ENCODE data around the gene SPINT4.
"Not testable (repeated sequence)": the region's sequence is repeated elsewhere in the genome, so short reads cannot be mapped to it uniquely, and the experiment has no call there.

SPINT4 gene

DNA sequence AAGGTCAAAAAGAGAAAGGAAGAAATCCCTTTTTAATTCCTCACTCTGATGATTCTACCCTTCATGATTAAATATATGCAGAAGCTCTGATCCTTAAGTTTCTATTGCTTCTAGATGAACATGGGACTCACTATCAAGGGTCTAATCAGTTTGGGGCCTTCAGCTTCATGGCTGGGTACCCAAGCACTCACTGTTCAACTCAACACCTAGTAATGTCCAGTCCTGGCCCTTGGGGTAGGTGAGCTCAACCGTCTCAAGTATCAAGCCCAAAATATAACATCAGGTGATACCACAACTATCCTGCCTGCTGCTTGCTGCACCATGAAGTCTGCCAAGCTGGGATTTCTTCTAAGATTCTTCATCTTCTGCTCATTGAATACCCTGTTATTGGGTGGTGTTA lies at the start of gene SPINT4:
Gene SPINT4 (plus strand): TSS at position 301 of the 400 bp plus-strand sequence. CDS start 21 bp downstream, at position 322.
- no peak for DNase-seq (ENCODE audit: low read depth in 2 of 2)

DNA sequence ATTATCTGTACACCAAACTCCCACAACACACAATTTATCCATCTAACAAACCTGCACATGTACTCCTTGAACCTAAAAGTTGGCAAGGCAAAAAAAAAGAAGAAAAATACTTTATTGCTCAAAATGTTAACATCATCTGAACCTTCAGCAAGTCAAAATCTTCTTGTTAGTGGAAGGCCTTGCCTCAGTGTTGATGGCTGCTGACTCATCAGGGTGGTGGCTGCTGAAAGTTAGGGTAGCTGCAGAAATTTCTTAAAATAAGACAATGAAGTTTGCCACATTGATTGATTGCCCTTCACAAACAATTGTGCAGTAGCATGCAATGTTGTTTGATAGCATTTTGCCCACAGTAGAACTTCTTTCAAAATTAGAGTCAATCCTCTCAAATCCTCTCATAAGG lies 49.4 kb upstream of the SPINT4 start:
- DNase-seq (ENCODE audit: low read depth in 2 of 2): no peak

DNA sequence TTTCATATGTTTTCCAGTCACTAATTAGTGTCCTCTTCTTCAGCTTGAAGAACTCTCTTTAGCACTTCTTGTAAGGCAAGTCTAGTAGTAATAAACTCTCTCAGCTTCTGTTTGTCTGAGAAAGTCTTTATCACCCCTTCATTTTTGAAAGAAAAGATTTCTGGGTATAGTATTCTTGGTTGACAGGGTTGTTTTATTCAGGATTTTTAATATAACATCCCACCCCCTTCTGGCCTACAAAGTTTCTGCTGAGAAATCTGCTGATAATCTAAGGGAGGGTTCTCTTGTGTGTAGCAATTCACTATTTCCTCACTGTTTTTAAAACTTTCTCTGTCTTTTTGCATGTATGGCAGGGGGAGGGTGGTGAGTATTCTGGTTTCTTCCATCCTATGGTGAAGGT lies 42.5 kb upstream of the SPINT4 start:
- DNase-seq (ENCODE audit: low read depth in 2 of 2): no peak

DNA sequence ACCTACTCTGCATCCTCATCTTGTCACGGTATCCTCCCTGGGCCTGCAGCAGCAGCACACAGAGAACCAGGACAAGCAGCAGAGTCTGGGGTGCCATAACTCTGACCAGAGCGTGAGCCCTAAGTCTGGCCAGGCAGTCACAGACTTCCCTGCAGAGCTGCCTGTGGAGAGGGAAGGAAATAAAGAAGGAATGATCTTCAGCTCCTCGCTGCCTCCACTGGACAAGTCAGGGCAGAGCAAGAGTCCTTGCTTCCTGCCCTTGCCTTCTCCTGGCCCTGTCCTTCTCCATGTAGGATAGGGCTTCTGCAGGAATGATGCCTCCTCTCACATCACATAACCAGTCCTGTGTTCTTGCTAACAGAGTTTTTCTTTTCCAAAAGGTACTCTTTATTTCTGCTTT lies 36.3 kb upstream of the SPINT4 start:
- no peak for DNase-seq (ENCODE audit: low read depth in 2 of 2)

DNA sequence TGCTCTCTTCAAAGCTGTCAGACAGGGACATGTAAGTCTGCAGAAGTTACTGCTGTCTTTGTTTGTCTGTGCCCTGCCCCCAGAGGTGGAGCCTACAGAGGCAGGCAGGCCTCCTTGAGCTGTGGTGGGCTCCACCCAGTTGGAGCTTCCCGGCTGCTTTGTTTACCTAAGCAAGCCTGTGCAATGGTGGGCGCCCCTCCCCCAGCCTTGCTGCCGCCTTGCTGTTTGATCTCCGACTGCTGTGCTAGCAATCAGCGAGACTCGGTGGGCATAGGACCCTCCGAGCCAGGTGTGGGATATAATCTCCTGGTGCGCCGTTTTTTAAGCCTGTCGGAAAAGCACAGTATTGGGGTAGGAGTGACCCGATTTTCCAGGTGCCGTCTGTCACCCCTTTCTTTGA lies 28.8 kb upstream of the SPINT4 start:
- DNase-seq (ENCODE audit: low read depth in 2 of 2): not testable (repeated sequence)

DNA sequence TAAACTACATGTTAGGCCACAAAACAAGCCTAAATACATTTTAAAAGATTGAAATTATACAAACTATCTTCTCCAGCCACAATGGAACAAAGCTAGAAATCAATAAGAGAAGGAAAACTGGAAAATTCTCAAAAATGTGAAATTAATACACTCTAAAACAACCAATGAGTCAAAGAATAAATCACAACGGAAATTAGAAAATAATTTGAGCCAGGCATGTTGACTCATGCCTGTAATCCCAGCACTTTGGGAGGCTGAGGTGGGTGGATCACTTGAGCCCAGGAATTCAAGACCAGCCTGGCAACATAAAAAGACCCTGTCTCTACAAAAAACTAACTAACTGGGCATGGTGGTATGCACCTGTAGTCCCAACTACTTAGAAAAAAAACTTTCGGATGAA lies 26.7 kb upstream of the SPINT4 start:
- DNase-seq (ENCODE audit: low read depth in 2 of 2): no peak

DNA sequence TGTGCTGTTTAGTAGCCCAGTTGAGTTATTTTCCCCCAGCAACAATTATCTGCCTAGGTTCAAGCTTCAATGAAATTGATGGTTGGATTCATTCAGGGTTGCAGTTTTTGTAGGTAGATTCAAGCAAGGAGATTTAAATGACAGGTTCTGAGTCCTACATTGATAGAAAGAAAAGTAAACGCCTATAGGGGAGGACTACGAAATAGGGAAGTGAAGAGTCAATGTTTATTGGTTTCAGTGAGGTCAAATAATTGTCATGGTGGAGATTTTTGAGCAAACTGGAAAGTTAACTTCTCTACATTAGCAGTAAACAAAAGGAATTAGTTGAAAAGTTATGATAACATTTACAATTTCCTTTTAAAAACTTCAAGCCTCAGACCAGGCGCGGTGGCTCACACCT lies 21.0 kb upstream of the SPINT4 start:
- DNase-seq (ENCODE audit: low read depth in 2 of 2): no peak

DNA sequence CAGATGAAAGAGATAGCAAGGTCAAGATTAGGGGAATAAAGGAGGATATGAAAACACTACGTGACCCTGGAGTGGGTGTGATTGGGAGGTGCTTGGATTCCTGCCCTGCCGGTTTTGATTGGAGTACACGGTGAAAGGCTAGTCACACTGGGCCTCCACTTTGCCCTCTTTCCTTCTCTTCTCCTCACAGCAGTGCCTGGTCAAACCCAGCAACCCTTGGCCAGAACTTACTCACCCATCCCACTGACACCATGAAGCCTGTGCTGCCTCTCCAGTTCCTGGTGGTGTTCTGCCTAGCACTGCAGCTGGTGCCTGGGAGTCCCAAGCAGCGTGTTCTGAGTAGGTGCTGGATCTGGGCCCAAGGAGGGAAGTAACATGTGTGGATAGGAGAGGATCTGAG lies 20.3 kb upstream of the SPINT4 start, which contains the start of gene WFDC13:
Gene WFDC13 (plus strand): TSS at position 166 of the 400 bp plus-strand sequence. CDS start 86 bp downstream, at position 252.
- DNase-seq (ENCODE audit: low read depth in 2 of 2): no peak

DNA sequence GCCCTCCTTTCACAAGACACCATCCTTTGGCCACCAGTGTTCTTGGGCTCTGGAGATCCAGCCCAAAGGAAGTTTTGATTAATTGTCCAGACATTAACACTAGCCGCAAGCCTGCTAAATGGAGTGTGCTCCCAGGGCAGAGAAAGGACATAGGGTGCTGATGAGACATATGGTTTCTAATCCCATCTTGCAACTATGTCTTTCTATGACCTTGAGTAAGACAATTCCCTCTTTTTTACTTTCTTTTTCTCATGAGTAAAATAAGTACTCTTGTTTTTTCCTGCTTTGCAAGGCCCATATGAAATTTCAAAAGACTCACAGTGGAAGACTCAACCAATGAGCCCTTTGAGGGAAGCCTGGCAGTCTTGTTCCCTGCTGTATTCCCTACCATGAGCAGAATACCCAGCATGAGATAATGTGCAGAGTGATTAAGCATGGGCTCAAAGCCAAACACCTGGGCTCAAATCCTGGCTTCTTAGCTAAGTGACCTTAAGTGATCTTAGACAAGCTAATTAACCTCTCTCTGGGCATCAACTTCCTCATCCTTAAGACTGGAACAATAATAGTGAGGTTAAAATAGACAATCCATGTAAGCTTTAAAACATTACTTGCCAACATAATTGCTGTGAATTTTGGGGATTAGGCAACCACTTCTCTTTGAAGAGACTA lies 17.0 kb upstream of the SPINT4 start, which contains the start of gene WFDC10B:
Gene WFDC10B (minus strand): TSS at position 51 of the 669 bp plus-strand sequence. CDS start 19,027 bp downstream, outside the sequence.
- no peak for DNase-seq (ENCODE audit: low read depth in 2 of 2)

DNA sequence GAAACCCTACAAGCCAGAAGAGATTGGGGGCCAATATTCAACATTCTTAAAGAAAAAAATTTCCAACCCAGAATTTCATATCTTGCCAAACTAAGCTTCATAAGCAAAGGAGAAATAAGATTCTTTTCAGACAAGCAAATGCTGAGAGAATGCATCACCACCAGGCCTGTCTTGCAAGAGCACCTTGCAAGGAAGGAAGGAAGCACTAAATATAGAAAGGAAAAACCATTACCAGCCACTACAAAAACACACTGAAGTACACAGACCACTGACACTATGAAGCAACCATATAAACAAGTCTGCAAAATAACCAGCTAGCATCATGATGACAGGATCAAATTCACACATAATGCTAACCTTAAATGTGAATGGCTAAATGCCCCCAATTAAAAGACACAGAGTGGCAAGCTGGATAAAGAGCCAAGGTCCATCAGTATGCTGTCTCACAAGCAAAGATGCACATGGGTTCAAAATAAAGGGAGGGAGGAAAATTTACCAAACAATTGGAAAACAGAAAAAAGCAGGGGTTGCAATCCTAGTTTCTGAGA lies 5.9 kb upstream of the SPINT4 start:
- not testable (repeated sequence) for DNase-seq (ENCODE audit: low read depth in 2 of 2)

DNA sequence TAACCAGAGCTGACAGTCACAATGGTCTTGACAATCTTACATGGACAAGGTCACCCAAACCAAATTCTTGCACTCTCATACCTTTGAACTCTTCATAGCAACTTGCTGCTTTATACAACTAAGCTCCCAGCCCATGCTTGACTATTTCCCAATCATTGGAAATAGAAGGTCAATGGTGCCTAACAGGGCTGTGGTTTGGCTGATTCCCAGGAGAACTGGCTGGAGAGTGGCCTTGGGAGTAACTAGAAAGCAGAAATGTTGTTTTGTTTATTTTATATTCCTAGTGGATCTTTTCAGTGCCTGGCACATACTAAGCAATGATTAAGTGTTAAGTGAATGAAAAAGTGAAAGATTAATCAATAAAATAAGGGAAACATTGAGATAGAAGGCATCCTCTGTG lies 3.0 kb downstream of the SPINT4 start:
- no peak for DNase-seq (ENCODE audit: low read depth in 2 of 2)

DNA sequence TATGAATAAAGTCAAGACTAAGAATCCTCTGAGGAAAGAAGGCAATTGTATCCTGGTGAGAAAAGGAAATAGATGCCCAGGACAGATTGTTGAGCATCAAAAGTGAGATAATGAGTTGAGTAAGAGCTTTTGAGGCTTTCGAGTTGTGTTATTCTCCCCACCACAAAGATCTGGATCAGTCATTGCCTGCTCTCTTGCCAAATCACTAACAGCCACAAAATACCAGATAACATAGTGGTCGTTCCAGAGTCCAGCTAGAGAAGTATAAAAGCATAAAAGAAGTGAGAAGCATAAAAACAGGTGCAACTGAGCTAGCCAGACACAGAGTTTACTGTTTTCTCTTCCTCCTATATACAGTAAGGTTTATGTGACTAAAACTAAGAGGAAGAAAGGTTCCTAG lies 4.9 kb downstream of the SPINT4 start:
- no peak for DNase-seq (ENCODE audit: low read depth in 2 of 2)

DNA sequence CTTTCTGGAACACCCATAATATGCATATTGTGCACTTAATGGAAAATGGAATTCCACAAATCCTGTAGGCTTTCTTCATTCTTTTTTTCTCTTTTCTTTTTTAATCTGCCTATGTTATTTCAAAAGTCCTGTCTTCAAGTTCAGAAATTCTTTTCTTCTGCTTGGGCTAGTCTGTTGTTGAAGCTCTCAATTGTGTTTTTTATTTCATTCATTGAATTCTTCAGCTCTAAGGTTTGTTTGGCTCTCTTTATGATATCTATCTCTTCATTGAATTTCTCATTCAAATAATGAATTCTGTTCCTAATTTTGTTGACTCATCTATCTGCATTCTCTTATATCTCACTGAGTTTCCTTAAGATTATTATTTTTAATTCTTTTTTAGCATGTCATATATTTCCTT lies 10.1 kb downstream of the SPINT4 start:
- no peak for DNase-seq (ENCODE audit: low read depth in 2 of 2)

DNA sequence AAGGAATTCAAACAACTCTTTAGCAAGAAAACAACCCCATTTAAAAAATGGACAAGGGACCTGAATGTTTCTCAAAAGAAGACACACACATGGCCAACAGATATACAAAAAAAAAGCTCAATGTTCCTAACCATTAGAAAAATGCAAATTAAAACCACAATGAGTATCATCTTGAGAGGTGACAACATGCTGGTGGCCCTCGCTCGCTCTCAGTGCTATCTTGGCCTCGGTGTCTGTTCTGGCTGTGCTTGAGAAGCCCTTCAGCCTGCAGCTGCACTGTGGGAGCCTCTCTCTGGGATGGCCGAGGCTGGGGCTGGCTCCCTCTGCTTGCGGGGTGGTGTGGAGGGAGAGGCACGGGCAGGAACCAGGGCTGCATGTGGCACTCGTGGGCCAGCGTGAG lies 13.4 kb downstream of the SPINT4 start:
- no peak for DNase-seq (ENCODE audit: low read depth in 2 of 2)

DNA sequence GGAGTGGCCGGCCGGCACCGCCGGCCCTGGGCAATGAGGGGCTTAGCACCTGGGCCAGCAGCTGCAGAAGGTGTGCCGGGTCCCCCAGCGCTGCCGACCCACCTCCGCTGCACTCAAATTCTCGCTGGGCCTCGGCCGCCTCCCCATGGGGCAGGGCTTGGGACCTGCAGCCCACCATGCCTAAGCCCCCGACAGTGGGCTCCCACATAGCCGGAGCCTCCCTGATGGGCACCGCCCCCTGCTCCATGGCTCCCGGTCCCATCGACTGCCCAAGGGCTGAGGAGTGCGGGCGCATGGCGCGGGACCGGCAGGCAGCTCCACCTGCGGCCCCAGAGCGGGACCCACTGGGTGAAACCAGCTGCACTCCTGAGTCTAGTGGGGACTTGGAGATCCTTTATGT lies 13.8 kb downstream of the SPINT4 start:
- DNase-seq (ENCODE audit: low read depth in 2 of 2): no peak

DNA sequence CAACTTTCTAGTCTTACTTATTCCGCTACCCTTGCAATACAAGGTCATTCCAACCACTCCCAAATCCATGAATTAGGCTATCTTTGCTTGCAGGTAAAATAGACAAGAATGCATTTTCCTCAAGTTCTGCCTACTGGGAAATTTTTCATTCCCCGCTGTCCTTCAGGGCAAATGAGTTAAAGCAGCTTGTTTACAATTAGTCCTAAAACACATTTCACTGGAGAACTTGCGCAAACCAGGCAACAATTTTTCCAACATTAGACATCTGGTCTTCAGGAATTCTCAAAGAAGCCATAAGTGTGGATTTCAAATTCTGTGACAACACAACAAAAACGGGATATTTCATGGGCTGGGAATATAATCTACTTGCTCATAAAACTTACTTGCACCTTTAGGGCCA lies 20.4 kb downstream of the SPINT4 start:
- no peak for DNase-seq (ENCODE audit: low read depth in 2 of 2)

DNA sequence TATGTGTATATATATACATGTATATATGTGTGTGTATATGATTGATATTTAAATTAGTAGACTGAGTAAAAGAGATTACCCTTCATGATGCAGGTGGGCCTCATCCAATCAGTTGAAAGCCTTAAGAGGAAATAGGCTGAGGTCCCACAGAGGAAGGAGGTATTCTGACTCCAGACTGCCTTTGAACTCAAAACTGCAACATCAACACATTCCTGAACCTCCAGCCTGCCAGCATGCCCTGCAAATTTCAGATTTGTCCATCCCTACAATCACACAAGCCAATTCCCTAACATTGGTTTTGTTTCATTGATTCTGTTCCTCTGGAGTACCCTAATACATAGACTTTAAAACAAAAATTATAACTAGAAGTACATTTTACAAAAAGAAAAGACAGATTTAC lies 22.9 kb downstream of the SPINT4 start:
- no peak for DNase-seq (ENCODE audit: low read depth in 2 of 2)

DNA sequence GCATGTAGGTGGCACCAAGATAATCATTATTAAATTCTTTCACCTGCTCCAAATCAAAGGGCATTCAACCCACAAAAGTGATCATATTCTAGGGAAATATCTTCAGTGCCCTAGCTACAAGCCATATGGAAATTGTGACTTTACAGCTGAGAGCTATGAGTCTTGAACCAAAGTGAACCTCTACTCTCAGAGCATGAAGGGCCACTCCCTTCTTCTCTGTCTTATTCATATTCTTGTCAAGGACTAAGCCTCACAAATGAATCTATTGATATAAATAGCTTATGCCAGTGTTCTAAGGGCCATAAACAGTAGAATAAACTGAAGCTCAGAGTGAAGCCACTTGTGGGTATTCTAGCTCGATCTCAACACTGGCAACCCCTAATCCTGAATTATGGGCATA lies 29.6 kb downstream of the SPINT4 start:
- no peak for DNase-seq (ENCODE audit: low read depth in 2 of 2)

DNA sequence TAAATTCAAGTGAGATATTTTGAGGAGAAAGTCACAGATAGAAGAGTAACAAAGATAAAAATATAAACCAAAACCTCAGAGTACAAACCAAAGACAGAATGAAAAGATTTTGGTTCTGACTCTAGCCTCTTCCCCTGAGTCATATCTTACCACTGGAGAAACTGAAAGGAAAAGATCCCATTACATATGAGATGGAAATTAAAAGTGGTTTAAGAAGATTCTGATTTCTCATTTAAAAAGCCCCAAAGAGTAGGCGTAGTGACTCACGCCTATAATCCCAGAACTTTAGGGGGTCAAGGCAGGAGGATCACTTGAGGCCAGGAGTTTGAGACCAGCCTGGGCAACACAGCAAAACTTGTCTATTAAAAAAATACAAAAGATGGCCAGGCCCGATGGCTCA lies 30.6 kb downstream of the SPINT4 start:
- no peak for DNase-seq (ENCODE audit: low read depth in 2 of 2)

DNA sequence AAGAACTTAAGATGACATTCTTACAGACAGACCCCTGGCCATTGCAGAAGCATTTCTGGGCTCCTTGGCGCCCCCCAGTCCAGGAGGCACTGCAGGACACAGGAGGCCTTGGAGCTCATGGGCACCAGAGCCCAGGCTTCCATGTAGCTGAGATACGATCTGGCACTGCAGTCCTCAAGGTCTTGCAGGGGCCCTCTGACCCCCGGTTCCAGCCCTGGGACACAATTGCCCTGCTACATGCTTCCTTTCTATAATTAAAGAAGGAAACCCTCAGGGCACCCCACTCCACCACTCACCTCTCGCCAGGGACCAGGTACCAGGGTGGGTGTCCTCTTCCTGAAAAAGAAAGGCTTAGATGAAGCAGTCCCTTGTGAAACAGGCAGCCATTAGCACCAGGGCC lies 35.9 kb downstream of the SPINT4 start:
- DNase-seq (ENCODE audit: low read depth in 2 of 2): no peak

DNA sequence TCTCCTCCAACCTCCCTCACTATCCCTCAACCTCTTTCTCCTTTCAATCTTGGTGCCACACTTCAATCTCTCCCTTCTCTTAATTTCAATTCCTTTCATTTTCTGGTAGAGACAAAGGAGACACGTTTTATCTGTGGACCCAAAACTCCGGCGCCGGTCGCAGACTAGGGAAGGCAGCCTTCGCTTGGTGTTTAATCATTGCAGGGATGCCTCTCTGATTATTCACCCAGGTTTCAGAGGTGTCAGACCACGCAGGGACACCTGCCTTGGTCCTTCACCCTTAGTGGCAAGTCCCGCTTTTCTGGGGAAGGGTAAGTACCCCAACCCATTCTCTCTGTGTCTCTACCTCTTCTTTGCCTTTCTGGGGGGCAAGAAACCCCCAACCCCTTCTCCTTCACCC lies 37.8 kb downstream of the SPINT4 start:
- not testable (repeated sequence) for DNase-seq (ENCODE audit: low read depth in 2 of 2)

DNA sequence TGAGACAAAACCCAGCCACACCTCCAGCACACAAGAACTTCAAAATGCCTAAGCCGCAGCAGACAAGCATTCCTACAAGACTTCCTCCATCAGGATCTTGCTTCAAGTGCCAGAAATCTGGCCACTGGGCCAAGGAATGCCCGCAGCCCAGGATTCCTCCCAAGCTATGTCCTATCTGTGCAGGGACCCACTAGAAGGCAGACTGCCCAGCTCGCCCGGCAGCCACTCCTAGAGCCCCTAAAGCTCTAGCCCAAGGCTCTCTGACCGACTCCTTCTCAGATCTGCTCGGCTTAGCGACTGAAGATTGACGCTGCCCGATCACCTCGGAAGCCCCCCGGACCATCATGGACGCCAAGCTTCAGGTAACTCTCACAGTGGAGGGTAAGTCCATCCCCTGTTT lies 39.8 kb downstream of the SPINT4 start:
- DNase-seq (ENCODE audit: low read depth in 2 of 2): not testable (repeated sequence)

DNA sequence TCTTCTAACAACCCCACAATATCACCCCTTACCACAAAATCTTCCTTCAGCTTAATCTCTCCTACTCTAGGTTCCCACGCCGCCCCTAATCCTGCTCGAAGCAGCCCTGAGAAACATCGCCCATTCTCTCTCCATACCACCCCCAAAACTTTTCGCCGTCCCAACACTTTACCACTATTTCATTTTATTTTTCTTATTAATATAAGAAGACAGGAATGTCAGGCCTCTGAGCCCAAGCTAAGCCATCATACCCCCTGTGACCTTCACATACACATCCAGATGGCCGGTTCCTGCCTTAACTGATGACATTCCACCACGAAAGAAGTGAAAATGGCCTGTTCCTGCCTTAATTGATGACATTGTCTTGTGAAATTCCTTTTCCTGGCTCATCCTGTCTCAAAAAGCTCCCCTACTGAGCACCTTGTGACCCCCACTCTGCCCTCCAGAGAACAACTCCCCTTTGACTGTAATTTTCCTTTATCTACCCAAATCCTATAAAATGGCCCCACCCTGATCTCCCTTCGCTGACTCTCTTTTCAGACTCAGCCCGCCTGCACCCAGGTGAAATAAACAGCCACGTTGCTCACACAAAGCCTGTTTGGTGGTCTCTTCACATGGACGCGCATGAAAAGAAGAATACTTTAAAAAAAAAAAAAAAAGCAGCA lies 42.6 kb downstream of the SPINT4 start:
- DNase-seq (ENCODE audit: low read depth in 2 of 2): not testable (repeated sequence)

Measured in stimulated activated CD8-positive, alpha-beta memory T cell treated with anti-CD3 and anti-CD28 coated beads, Interleukin-7, amount 100 ng/mL, for 4 hours (primary cell).